HEK293 (cell line): ENCODE measurements around the gene ADAM17.
A peak's percentile ranks its signal among the peaks of the same experiment; 100 is the strongest.

Experiments
- CTCF ChIA-PET: fragments of 350-600 bp; formaldehyde crosslinking; extraction: SDS; loops from one replicate; lab custom pipeline; 2021; ENCODE audit warnings: antibody characterized with exemption; lab: Yijun Ruan, JAX
- POLR2A ChIA-PET: fragments of 300-600 bp; formaldehyde crosslinking; extraction: SDS; loops from one replicate; lab custom pipeline; 2020; ENCODE audit warnings: antibody characterized with exemption, inconsistent platforms; lab: Yijun Ruan, JAX
- H3K27ac ChIP-seq: fragments of 200-500 bp; sonication (Bioruptor generic); 2 replicates; pipeline ENCODE4 v1.5.1; 2014; ENCODE audit warnings: low read depth, low read length, control low read depth, inconsistent platforms; ENCODE audit errors: extremely low read depth
- H3K36me3 ChIP-seq, 2 experiments: fragments of 200-500 bp in 1 of 2; sonication (Bioruptor generic) in 1 of 2; 1 replicate in 1 of 2; 2 replicates in 1 of 2; pipeline ENCODE4 v1.5.1; 2014 to 2017; ENCODE audit warnings: inconsistent platforms in 2 of 2, low read length in 2 of 2; ENCODE audit not compliant: control insufficient read depth in 2 of 2, insufficient read depth in 1 of 2
- H3K4me1 ChIP-seq: fragments of 200-500 bp; sonication (Bioruptor generic); 2 replicates; pipeline ENCODE4 v1.5.1; 2014; ENCODE audit warnings: mild to moderate bottlenecking, low read length, inconsistent platforms; ENCODE audit not compliant: control insufficient read depth, insufficient read depth
- H3K4me3 ChIP-seq: 2 replicates; pipeline ENCODE4 v1.5.1; 2011; ENCODE audit warnings: low read depth, mild to moderate bottlenecking, control low read depth, low read length, moderate library complexity
- H3K9me3 ChIP-seq: fragments of 200-500 bp; sonication (Bioruptor generic); 2 replicates; pipeline ENCODE4 v1.5.1; 2014; ENCODE audit warnings: low read depth, low read length, inconsistent platforms; ENCODE audit not compliant: control insufficient read depth, insufficient read depth
- SP7 ChIP-seq: fragments of 450-650 bp; formaldehyde crosslinking; IDR thresholded peaks from 2 replicates; pipeline ENCODE4 v1.5.1; 2016; ENCODE audit warnings: missing biosample characterization, missing genetic modification characterization
- ZBTB17 ChIP-seq: fragments of 450-650 bp; formaldehyde crosslinking; IDR thresholded peaks from 2 replicates; pipeline ENCODE4 v1.5.1; 2016; ENCODE audit warnings: missing biosample characterization, missing genetic modification characterization
- ZNF133 ChIP-seq: fragments of 450-650 bp; formaldehyde crosslinking; IDR thresholded peaks from 2 replicates; pipeline ENCODE4 v1.5.1; 2016; ENCODE audit warnings: missing biosample characterization, missing genetic modification characterization
- ZNF350 ChIP-seq: fragments of 450-650 bp; formaldehyde crosslinking; IDR thresholded peaks from 2 replicates; pipeline ENCODE4 v1.5.0; 2017; ENCODE audit warnings: missing biosample characterization, mild to moderate bottlenecking, missing genetic modification characterization
- ZNF449 ChIP-seq: fragments of 450-650 bp; formaldehyde crosslinking; IDR thresholded peaks from 2 replicates; pipeline ENCODE4 v1.5.1; 2017; ENCODE audit warnings: missing biosample characterization, mild to moderate bottlenecking, missing genetic modification characterization, moderate library complexity
- ZNF629 ChIP-seq: fragments of 450-650 bp; formaldehyde crosslinking; IDR thresholded peaks from 2 replicates; pipeline ENCODE4 v1.5.1; 2017; ENCODE audit warnings: missing biosample characterization, missing genetic modification characterization
- ZNF654 ChIP-seq: fragments of 450-650 bp; formaldehyde crosslinking; IDR thresholded peaks from 2 replicates; pipeline ENCODE4 v1.5.1; 2016; ENCODE audit warnings: low read depth, missing biosample characterization, missing genetic modification characterization
- ZNF658 ChIP-seq: fragments of 450-650 bp; formaldehyde crosslinking; IDR thresholded peaks from 2 replicates; pipeline ENCODE4; 2016; ENCODE audit warnings: missing biosample characterization, missing genetic modification characterization
- ZNF660 ChIP-seq: fragments of 450-650 bp; IDR thresholded peaks from 2 replicates; pipeline ENCODE4 v1.5.1; 2018; ENCODE audit warnings: missing biosample characterization, mild to moderate bottlenecking, missing genetic modification characterization

Gene ADAM17

GRCh38 chr2:9573840-9574239 is 18.2 kb upstream of the ADAM17 start:
- Histone ChIP-seq H3K27ac (no peak overlapping the region), H3K36me3 (no peaks in the 10 kb centered on the region)
- CTCF ChIA-PET = interaction anchor here (0.6 to 1.6 kb wide), 2 partner anchors 30 to 98 kb away, joined by 3 read pairs; no protein-coding TSS in a partner anchor
- no peak for TF ChIP-seq ZBTB17 (tag by site-specific recombination)
- TF ChIP-seq, all 188 proteins: peak for 0
- Histone ChIP-seq H3K9me3 (no peaks in the 10 kb centered on the region), H3K4me3 (no peak overlapping the region), H3K4me1 (no peaks in the 10 kb centered on the region)
- POLR2A ChIA-PET = interaction anchor here (1.9 kb wide), 1 partner anchor 18 kb away, joined by 8 read pairs; the partner anchor contains the start of gene ADAM17

GRCh38 chr2:9573013-9573720 is 17.5 kb upstream of the ADAM17 start:
- Histone ChIP-seq H3K4me1 (no peaks in the 10 kb centered on the region), H3K9me3 (no peaks in the 10 kb centered on the region), H3K27ac (no peak overlapping the region), H3K36me3 (no peaks in the 10 kb centered on the region), H3K4me3 (no peak overlapping the region)
- CTCF ChIA-PET = interaction anchor here (1.1 to 1.6 kb wide), 2 partner anchors 30 to 142 kb away, joined by 3 to 4 read pairs; no protein-coding TSS in a partner anchor
- TF ChIP-seq ZNF629 (tag by site-specific recombination) = 0 out of 2 replicates have a peak, but pooled peaks have one; percentile 15
- no peak for TF ChIP-seq ZNF350 (tag by site-specific recombination)
- POLR2A ChIA-PET = no interaction called here

DNA sequence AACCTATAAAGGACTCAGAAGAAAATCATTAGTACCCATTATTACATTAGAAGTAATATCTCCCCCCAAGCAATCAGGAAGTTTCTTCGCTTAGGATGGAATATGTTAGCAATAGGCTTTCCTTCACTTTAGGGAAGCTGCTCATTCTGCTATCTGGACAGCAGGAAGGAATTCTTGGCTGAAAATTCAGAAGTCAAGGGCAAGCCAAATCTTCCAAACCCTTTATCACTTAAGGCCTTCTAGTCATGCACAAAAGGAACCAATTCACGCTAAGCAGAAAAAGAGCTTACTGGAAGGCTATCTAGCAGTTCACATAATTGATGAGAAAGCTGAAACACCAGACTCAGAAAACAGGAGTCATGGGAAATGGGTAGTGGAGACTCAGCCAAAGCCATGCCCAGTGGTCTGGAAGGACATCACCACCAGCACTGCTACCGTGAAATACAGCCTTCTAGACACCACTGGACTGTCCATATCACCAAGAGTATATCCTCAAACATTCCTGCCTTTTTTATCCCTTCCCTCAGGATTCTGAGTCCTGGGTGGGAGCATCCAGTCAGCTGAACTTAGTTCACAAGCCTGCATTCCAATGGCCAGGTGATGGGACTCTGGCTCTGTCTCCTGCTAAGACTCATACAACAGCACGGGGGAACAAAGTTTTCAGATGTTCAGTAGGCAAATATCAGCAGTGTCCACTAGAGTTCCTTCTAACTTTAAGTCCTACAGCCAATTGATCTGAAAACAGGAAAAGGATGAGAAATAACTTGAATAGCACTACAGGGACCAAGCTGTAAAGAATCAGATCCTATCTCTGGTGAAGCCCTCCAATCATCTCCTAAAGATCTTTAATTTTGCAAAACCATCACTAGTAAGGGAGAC is 14.8 kb upstream of the ADAM17 start:
- no peaks in the 10 kb centered on the region for H3K4me1 ChIP-seq
- no peaks in the 10 kb centered on the region for H3K9me3 ChIP-seq
- H3K36me3 ChIP-seq = no peaks in the 10 kb centered on the region
- CTCF ChIA-PET = interaction anchor here (0.5 to 1.2 kb wide), 4 partner anchors 14 to 236 kb away, joined by 3 to 4 read pairs (median 3); partner anchors contain the start of gene ADAM17
- POLR2A ChIA-PET = interaction anchor here (1.5 kb wide), 1 partner anchor 14 kb away, joined by 14 read pairs; the partner anchor contains the start of gene ADAM17
- TF ChIP-seq ZNF654 (tag by site-specific recombination) (0 out of 2 replicates have a peak, but pooled peaks have one; percentile 6), ZNF658 (tag by site-specific recombination) (no peak)
- TF ChIP-seq, all 188 proteins: peak for 1
- no peak overlapping the region for H3K27ac ChIP-seq
- no peak overlapping the region for H3K4me3 ChIP-seq

DNA sequence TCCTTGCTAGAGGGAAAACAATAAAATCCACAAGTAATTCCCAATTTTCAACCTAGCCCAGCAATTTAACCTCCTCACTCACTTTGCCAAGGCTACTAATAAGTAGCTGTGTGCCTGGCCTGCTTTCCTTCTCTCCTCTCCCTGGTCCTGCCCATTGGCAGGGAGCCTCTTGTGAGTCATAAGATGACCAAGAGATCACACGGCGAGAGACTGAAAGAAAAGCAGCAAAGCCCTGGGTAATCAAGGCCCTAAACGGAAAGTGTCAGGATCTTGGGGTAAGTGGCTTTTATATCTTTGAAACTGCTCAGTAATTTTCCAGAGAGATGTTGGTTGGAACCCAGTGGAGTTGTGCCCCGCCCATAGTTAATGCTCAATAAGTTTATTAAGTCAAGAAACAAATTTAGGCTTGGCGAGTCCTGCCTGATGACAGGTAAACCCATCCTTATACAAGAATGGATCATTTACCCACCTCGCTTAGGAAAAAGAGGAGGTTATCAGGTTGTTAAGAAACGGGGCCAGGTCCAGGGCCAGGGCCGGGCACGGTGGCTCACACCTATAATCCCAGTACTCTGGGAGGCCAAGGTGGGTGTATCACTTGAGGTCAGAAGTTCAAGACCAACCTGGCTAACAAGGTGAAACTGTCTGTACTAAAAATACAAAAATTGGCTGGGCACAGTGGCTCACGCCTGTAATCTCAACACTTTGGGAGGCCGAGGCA is 10.0 kb upstream of the ADAM17 start:
- Histone ChIP-seq H3K27ac (no peak overlapping the region), H3K9me3 (no peaks in the 10 kb centered on the region), H3K36me3 (no peaks in the 10 kb centered on the region; a peak in 1 of 3 replicates), H3K4me3 (no peak overlapping the region), H3K4me1 (no peaks in the 10 kb centered on the region)
- peak; percentile 40; the same call in 1 of the 2 replicates for TF ChIP-seq ZBTB17 (tag by site-specific recombination)
- TF ChIP-seq ZNF133 = no peak
- TF ChIP-seq SP7 (tag by site-specific recombination) = peak; percentile 36; the same call in 1 of the 2 replicates
- TF ChIP-seq ZNF660 (tag by site-specific recombination) = peak; percentile 76
- no peak for TF ChIP-seq ZNF449 (tag by site-specific recombination)
- POLR2A ChIA-PET = interaction anchor here (2.8 kb wide), 1 partner anchor 10 kb away, joined by 10 read pairs; the partner anchor contains the start of gene ADAM17
- CTCF ChIA-PET = interaction anchor here (0.6 to 1.3 kb wide), 2 partner anchors 91 to 125 kb away, joined by 3 to 4 read pairs; partner anchors contain the start of gene IAH1
